ENCODE data around the gene PROK1.
"Not testable (repeated sequence)": the region's sequence is repeated elsewhere in the genome, so short reads cannot be mapped to it uniquely, and the experiment has no call there.

PROK1 gene

GRCh38 chr1:110433213-110433612 lies 17.7 kb upstream of the PROK1 start:
- DNase-seq (ENCODE audit: low read depth in 2 of 3, low spot score in 1 of 3): no peak

- DNase-seq (ENCODE audit: low read depth in 2 of 3, low spot score in 1 of 3): no peak
These were observed 17.1 kb upstream of the PROK1 start for GRCh38 chr1:110433803-110434202.

GRCh38 chr1:110434946-110435345 lies 16.0 kb upstream of the PROK1 start:
- DNase-seq (ENCODE audit: low read depth in 2 of 3, low spot score in 1 of 3): no peak

GRCh38 chr1:110436635-110437034 lies 14.3 kb upstream of the PROK1 start:
- DNase-seq (ENCODE audit: low read depth in 2 of 3, low spot score in 1 of 3): no peak

DNA sequence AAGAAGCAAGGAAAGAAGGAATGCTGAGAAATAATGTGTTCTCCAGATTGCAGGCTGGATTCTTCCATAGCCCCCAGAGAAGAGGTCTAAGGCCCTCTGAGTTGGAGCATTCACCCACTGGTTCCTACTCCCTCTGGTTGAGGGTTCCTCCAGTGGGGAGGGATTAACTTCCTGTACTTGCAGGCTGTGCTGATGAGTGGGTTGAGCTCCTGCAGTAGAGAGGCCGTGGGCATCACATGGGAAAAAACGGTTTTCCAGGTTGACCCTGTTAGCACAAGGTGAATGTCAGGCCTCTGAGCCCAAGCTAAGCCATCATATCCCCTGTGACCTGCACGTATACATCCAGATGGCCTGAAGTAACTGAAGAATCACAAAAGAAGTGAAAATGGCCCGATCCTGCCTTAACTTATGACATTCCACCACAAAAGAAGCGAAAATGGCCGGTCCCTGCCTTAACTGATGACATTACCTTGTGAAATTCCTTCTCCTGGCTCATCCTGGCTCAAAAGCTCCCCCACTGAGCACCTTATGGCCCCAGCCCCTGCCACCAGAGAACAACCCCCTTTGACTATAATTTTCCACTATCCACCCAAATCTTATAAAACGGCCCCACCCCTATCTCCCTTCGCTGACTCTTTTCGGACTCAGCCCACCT lies 13.2 kb upstream of the PROK1 start:
- DNase-seq (ENCODE audit: low read depth in 2 of 3, low spot score in 1 of 3): not testable (repeated sequence)

DNA sequence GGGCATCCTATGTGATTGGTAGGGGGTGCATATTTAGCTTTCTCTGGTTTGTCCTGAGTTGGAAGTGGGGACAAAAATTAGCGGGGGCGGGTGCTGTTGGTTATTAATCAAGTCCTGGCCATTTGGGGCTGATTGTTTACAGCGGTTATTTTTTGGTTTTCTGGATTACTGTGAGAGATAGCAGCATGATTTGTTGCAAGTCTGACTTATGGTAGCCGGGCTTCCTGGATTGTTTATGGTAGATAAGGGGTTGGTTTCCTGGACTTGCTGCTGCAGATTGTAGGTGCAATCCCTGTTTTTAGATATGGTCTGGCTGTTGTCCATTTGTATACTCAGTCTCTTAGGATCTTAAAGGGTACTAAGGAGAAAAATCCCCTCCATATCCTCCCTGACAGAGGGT lies 12.1 kb upstream of the PROK1 start:
- no peak for DNase-seq (ENCODE audit: low read depth in 2 of 3, low spot score in 1 of 3)

- DNase-seq (ENCODE audit: low read depth in 2 of 3, low spot score in 1 of 3): not testable (repeated sequence)
These were observed 11.1 kb upstream of the PROK1 start for GRCh38 chr1:110439873-110440272.

DNA sequence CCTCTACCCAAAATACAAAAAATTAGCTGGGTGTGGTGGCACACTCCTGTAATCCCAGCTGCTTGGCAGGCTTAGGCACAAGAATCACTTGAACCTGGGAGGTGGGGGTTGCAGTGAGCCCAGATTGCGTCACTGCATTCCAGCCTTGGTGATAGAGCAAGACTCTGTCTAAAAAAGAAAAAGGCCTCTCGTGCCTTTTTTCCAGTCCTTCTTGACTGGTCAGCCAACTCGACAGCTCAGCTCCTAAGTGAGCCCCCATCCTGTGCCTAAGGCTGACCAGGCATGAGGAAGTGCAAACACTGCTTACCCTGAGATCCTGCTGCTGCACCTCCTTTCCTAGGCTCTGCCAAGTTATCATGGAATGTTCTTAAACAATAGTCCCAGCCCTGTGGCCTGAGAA lies 10.1 kb upstream of the PROK1 start:
- no peak for DNase-seq (ENCODE audit: low read depth in 2 of 3, low spot score in 1 of 3)

DNA sequence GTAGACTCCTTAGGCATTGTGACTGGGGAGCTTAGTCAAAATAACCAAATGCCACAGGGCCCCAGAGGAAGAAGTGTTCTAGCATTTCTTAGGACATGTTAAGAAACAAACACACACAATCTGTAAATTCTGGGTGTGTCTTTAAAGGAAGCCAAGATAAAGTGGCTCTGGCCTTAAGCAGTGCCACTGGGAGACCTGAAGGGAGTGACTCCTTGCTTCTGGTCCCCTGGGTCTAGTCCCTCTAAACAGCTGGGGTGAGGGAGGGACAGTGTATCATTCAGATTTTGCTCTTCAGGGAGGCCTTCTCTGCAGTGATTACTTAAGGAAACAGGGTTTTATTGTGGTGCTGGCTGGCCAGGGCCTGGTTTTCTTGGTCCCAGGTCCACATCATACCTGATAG lies 9.1 kb upstream of the PROK1 start:
- no peak for DNase-seq (ENCODE audit: low read depth in 2 of 3, low spot score in 1 of 3)

DNA sequence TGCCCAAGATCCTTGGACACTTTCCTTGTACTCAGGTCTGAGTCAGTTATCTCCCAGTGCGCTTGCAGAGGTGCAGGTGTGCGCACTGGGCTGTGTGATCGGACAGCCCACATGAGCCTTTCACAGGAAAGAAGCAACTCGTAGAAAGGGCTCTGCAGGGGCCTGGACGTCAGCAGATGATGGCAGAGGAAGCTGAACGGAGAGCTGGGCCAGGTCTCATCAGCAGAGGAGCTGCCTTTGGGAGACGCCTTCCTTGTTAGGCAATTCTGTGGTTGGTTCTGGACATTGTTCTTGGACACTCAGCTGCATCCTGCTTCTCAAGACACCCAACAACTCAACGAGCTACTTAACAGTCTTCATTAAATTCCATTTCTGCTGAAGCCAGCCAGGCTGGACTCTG lies 7.5 kb upstream of the PROK1 start:
- no peak for DNase-seq (ENCODE audit: low read depth in 2 of 3, low spot score in 1 of 3)

DNA sequence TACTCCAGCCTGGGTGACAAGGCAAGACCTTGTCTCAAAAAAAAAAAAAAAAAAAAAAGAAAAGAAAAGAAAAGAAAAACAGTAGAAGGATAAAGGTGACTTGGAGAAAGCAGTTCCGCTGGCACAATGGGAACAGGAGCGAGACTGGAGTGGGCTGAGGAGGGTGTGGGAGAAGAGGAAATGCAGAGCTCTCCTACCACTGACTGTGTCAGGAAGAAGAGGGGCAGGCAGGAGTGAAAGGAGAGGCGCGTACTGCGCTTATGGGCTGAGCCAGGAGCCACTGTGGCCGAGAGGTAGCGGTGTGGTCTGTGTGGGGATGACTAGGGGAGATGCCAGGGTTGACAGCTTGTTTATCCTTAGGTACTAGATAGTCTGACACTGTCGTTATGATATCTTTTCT lies 6.4 kb upstream of the PROK1 start:
- no peak for DNase-seq (ENCODE audit: low read depth in 2 of 3, low spot score in 1 of 3)

DNA sequence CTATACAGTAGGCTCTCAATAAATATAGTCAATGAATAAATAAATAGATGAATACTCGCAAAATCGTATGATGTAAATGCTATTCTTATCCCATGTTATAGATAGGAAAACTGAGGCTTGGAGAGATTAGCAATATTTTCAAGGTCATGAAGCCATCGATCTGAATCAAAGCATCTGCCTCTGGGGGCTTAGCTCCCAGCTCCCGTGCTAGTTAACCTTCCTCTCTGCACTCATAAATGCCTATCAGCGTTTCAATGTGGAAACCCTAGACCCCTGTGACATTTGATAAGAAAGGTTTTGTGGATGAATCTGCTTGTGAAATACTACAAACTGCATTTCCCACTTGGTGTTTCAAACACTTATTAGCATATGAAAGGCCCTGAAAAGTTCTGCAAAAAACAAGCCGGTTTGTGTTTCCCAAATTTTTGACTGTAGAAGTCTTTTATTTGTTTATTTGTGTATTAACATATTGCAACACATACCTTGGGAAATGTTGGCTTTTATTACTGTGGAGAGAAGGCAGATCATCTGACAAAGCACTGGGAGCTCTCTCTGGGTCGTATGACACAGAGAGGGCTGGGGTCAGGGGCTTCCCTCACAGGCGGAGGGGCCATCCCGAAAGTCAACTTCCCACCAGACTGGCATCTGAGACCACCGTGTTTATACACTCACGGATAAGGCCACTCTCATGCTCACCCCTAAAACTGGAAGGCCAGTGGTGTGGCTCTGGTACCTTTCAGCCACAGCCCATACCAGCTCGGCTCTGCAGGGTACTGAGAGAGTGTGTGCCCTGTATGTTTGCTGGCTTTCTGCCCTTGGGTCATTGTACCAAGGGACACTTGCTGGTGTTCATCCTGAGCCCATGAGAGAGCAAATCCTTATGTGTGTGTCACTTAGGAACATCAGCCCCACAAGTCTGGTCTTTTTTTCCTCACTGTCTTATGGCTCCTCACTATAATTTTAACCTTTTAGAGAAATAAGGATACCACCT lies 993 bp upstream of the PROK1 start:
- no peak for DNase-seq (ENCODE audit: low read depth in 2 of 3, low spot score in 1 of 3)

GRCh38 chr1:110452330-110452729 lies 1.4 kb downstream of the PROK1 start:
- DNase-seq (ENCODE audit: low read depth in 2 of 3, low spot score in 1 of 3): no peak

- no peak for DNase-seq (ENCODE audit: low read depth in 2 of 3, low spot score in 1 of 3)
These were observed 2.9 kb downstream of the PROK1 start for GRCh38 chr1:110453829-110454228.

- DNase-seq (ENCODE audit: low read depth in 2 of 3, low spot score in 1 of 3): no peak
These were observed 3.4 kb downstream of the PROK1 start for GRCh38 chr1:110454328-110454727.

DNA sequence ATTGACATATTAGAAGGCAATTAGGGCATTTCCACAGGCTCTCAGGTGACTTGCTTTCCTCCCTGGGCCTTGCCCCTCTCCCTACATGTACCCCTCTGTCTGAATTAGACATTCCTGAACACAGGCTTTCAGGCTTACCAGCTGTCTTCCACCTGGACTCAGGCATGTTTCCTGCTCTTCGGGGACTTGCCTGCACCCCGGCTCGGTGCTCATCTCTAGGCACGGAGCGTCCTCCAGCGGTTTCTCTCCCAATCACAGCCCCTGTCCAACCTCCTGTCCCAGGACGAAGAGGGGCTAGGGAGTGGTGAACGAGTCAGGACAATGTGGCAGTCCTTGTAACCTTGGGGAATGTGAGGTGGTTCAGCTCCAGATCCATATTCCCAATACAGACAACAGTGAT lies 4.2 kb downstream of the PROK1 start:
- DNase-seq (ENCODE audit: low read depth in 2 of 3, low spot score in 1 of 3): no peak

- no peak for DNase-seq (ENCODE audit: low read depth in 2 of 3, low spot score in 1 of 3)
These were observed 6.3 kb downstream of the PROK1 start for GRCh38 chr1:110457206-110457605.

DNA sequence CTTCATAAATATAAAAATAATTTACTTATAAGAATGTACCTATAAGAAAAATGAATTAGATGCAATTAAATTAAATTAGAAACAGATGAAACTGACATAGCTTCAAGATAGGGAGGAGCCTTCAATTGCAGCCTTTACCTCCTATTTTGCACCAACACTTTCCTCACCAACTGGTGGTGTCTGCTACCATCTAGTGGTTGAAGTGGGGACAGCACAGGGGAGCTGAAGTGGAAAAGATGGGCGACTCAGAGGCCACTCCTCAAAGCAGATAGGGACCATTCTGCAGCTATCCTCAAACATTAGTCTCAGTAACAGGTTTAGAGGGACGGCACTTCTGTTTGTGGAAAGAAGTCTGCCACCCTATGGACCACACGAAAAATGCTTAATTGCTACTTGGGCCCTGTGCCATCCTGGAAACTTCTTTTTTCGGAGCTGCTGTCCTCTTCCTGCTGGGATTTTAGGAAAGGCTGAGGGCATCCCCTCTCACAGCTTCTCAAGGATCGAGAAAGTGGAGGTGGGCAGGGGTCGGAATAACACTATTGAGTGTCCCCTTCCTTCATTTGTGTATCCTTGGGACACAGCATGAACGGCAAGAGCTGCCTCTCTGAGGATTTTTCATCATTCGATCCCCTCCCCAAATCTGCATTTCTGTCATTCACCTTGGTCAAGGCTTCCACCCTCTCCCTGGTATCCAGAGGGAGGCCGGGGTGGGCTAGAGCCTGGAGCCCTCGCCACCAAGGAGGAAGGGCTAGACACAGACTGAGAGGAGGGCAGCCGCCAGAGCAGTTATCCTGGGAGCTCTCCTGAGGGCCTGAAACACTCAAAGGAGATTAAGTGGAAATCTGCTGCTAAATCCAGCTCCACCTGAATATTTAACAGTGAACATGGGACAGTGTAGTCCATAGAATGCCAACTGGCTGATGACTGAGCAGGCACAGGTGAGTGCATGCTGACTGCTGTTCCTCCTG lies 9.6 kb downstream of the PROK1 start:
- DNase-seq (ENCODE audit: low read depth in 2 of 3, low spot score in 1 of 3): peak; percentile 70 to 94 (median 70)

DNA sequence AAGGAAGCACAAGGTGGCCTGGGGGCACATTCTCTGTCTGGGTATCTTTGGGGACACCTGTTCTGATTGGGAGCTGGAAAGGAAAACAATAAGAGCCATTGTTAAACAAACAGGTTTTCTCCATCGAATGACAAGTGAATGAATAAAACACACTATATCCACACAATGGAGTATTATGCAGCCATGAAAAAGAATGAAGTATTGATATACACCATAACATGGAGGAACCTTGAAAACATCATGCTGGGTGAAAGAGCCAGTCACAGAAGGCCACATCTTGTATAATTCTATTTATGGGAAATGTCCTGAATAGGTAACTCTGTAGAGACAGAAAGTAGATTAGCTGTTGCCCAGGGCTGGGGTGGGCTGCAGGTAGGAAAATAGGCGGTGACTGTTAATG lies 11.1 kb downstream of the PROK1 start:
- DNase-seq (ENCODE audit: low read depth in 2 of 3, low spot score in 1 of 3): no peak

DNA sequence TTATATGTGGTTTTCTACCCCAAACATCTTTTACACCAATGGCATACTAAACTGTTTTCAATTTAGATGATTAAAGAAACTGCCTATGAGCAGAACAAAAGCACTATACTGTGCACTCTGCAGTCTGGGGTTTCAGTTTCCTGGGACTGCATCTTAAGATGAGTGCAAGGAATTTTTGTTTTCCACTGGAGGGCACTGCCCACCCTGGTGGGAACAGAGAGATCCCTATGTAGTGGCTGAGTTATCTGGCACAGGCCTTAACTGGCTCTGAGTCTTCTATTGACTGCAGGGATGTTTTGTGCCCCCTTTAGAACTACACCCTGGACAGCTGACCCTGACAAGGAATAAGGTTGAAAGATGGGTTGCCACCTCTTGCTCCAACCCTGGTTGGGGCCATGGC lies 12.0 kb downstream of the PROK1 start:
- no peak for DNase-seq (ENCODE audit: low read depth in 2 of 3, low spot score in 1 of 3)

DNA sequence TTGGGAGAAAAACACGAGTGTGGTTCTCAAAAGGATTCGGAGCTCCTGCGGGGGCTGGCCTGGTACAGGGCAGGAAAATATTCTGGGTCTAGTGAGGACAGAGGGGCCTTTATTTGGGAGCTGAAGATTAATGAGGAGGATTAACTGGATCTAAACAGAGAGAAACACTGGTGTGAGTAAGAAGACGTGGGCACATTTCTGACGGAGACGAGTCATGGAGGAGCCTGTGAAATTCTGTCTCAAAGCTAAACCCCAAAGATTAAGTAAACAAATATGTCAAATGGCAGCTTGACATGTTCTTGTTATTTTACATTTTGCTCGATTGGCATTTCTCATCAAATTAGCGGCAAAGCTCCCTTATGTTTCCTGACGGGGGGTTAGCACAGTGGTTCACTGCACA lies 12.8 kb downstream of the PROK1 start:
- DNase-seq (ENCODE audit: low read depth in 2 of 3, low spot score in 1 of 3): no peak
